HG02884 (cell line): ENCODE measurements around the gene PRKAG3.
"Not testable (repeated sequence)": the region's sequence is repeated elsewhere in the genome, so short reads cannot be mapped to it uniquely, and the experiment has no call there.

Experiments used
- ATAC-seq: cut with Tn5 transposase; IDR thresholded peaks from one replicate; pipeline ENCODE4 v1.9.1; 2021; ENCODE audit warnings: mild to moderate bottlenecking, moderate library complexity; ENCODE audit not compliant: unreplicated experiment

Gene PRKAG3

DNA sequence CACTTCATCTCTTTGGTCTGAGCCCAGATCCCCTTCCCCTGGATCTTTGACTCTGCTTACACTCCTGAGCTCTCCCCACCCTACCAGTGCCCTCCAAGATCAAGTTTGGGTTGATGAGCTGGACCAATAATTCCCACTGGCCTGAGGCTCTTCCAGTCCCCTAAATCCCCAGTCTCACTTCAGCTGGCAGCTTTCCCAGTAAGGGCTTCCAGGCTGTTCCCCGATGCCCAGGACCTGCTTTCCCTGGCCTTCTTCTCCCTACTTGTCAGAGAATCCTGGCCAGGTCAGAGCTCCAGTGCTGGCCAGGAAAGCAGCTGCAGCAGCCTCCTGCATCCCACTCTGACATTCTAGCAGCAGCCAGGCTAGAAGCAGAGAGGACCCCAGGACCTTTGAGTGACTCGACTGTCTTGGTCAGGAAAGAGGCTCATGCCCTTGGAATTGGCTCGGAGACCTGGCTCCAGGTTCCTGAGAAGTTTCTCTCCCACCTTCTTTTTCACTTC is 31.5 kb upstream of the PRKAG3 start:
- no peak for ATAC-seq

- ATAC-seq, result no peak
Observed at GRCh38 chr2:218861645-218862318, 30.2 kb upstream of the PRKAG3 start.

- ATAC-seq, result no peak
Observed at GRCh38 chr2:218860950-218861381, 29.4 kb upstream of the PRKAG3 start.

GRCh38 chr2:218859988-218860831 is 28.6 kb upstream of the PRKAG3 start:
- ATAC-seq, result no peak

GRCh38 chr2:218859556-218859987 is 28.0 kb upstream of the PRKAG3 start, which contains the start of gene WNT6:
Gene WNT6 (plus strand): TSS chr2:218859805. CDS start chr2:218860038, 233 bp downstream.
- ATAC-seq, result no peak

GRCh38 chr2:218858671-218859555 is 27.3 kb upstream of the PRKAG3 start:
- ATAC-seq, result no peak

DNA sequence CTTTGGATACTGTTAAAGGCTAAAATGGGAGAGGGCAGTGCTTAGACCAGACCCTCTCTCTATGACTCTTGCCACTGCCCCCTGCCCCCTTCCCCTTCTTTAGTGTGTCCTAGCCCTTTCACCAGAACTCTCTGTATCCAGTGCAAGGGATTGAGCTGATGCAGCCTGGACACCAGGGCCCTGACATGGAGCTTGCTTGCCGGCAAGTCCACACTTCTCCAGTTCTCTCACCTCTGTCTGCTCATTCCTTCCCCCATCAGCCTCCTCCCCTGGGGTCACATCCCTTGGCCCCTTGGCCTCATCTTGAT is 26.5 kb upstream of the PRKAG3 start:
- ATAC-seq, result no peak

GRCh38 chr2:218857371-218858137 is 26.0 kb upstream of the PRKAG3 start:
- ATAC-seq, result no peak

GRCh38 chr2:218856896-218857243 is 25.3 kb upstream of the PRKAG3 start:
- no peak for ATAC-seq

DNA sequence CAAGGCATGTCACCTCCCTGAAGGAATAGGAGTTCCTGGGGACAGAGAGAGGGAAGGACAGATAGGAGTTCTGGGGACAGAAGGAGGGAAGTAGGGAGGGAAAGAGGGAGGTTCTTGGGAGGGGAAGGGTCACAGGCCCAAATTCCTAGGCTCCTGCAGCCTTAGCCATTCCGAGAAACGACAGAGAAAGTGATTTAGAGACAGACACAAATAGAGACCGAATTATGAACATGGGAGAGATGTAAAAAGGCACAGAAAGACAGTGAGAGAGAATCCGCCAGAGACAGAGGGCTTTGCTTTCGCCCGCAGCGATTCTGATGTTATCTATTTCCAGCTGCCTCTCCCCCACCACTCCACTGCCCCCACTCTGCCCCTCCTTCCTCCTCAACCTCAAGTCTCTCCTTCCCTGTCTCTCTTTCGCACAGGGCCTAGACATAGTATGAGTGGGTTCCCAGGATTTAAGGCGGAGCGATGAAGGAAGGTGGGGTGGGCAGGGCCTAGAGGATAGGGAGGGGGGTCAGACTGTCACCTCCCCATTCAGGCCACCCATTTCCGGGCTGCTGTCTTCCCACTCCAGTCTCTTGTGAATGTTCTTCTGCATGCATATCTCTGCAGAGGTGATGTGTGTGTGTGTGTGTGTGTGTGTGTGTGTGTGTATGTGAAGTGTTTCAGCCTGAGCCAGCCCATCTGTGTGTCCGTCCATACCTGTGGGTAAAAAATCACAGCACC is 24.7 kb upstream of the PRKAG3 start:
- no peak for ATAC-seq

GRCh38 chr2:218855305-218856166 is 23.9 kb upstream of the PRKAG3 start:
- ATAC-seq, result no peak

GRCh38 chr2:218854860-218855259 is 23.3 kb upstream of the PRKAG3 start:
- ATAC-seq, result no peak

- no peak for ATAC-seq
Observed at GRCh38 chr2:218853766-218854165, 22.2 kb upstream of the PRKAG3 start.

GRCh38 chr2:218852911-218853667 is 21.5 kb upstream of the PRKAG3 start:
- ATAC-seq, result no peak

DNA sequence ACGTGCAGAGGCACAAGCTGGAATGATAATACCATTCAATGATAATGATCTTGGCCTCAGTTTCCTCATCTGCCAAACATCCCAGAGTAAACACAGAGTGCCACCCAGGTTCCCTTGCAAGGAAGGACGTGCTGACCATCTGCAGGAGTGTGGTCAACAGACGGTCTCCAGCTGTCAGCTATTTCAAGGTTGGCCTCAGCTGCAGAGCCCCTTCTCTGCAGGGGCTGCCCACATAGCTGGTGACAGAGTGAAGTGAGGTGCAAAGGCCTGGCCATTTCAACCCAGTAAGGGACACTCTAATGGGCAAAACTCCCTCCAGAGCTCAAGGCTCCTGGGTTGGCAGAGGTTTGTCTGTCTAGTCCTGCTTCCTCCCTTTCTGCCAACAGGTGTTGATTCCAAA is 19.7 kb upstream of the PRKAG3 start:
- no peak for ATAC-seq

GRCh38 chr2:218850796-218851195 is 19.2 kb upstream of the PRKAG3 start:
- no peak for ATAC-seq

DNA sequence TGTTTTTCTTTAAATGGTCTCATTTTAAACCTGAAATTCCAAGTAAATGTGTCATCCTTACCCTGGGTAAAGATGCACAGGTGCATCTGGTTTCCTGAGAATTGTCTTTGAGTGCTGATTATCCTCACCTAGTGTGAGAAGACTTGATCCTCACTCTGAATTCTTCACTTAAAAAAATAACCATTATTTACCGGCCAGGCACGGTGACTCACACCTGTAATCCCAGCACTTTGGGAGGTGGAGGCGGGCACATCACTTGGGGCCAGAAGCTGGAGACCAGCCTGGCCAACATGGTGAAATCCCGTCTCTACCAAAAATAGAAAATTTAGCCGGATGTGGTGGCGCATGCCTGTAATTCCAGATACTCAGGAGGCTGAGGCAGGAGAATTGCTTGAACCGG is 18.1 kb upstream of the PRKAG3 start:
- ATAC-seq, result no peak

GRCh38 chr2:218846963-218847362 is 15.4 kb upstream of the PRKAG3 start:
- not testable (repeated sequence) for ATAC-seq
